ENCODE data around the gene PPARA. TPM values are rescaled to one million over a fixed set of nuclear protein-coding genes. Genes with fewer than 3 reads are reported as not detected.

PPARA gene
- total and polyA plus RNA-seq, 2 donors (not counting 3 experiments of a cell fraction or from before 2014, with no cell fraction given), result 3.1 to 10.7 TPM

GRCh38 chr22:46136486-46137217 lies 13.7 kb upstream of the PPARA start:
- no TSS peak for BruUV-seq (replicated peaks)
- H2AFZ ChIP-seq (ENCODE audit: low read depth, low read length), result no peak overlapping the region
- H3K27me3 ChIP-seq (ENCODE audit: control insufficient read depth in 2 of 2, insufficient read depth in 2 of 2, low read length in 2 of 2), result no peaks in the 10 kb centered on the region
- no peak overlapping the region for H3K4me3 ChIP-seq (replicated peaks in 1 of 3; ENCODE audit: insufficient read depth in 1 of 3, low read depth in 1 of 3, low read length in 3 of 3)
- H3K27ac ChIP-seq (ENCODE audit: insufficient read depth, low read depth, low read length), result no peak overlapping the region
- H3K79me2 ChIP-seq (ENCODE audit: control insufficient read depth, insufficient read depth, low read length), result no peaks in the 10 kb centered on the region
- intact Hi-C loops (cut with micrococcal nuclease), result no loop called here
- no peaks in the 10 kb centered on the region for H3K36me3 ChIP-seq (ENCODE audit: control insufficient read depth in 2 of 2, extremely low read depth in 1 of 2, insufficient read depth in 2 of 2, low read length in 2 of 2)
- H3K9ac ChIP-seq (replicated peaks; ENCODE audit: extremely low read depth, insufficient read depth, low read length), result no peak overlapping the region
- no peaks in the 10 kb centered on the region for H4K20me1 ChIP-seq (replicated peaks; ENCODE audit: control insufficient read depth, extremely low read depth, insufficient read depth, low read length)
- TF ChIP-seq POLR2AphosphoS5 (IDR thresholded peaks at IDR 0.05; ENCODE audit: insufficient read depth, low read depth, low read length) (no peak), MAX (IDR thresholded peaks at IDR 0.05; ENCODE audit: insufficient read depth, insufficient read length) (no peak), MYC (IDR thresholded peaks at IDR 0.05; ENCODE audit: low read depth, low read length) (no peak), GATA2 (IDR thresholded peaks at IDR 0.05; ENCODE audit: insufficient read depth, insufficient read length, low read depth, low read length) (no peak), JUN (IDR thresholded peaks at IDR 0.05; ENCODE audit: borderline replicate concordance, insufficient read depth, insufficient read length, low read depth) (no peak), FOS (IDR thresholded peaks at IDR 0.05; ENCODE audit: borderline replicate concordance, insufficient read depth, low read length) (no peak), POLR2A (IDR thresholded peaks at IDR 0.05; ENCODE audit: low read depth, low read length) (no peak), CTCF (IDR thresholded peaks at IDR 0.05; ENCODE audit: extremely low read depth in 1 of 2, insufficient read depth in 1 of 2, low read depth in 1 of 2, low read length in 2 of 2) (no peak), EZH2 (IDR thresholded peaks at IDR 0.05; ENCODE audit: borderline replicate concordance, low read depth, low read length, severe bottlenecking) (no peak)
- DNase-seq (ENCODE audit: low read depth, low spot score) (no peak), FAIRE-seq (no peak)
- no peaks in the 10 kb centered on the region for H3K4me1 ChIP-seq (ENCODE audit: control insufficient read depth, extremely low read depth, insufficient read depth, low read length)
- ChIA-PET CTCF (no interaction called here), POLR2A (no interaction called here)
- dilution Hi-C loops (cut with MboI; ENCODE audit: extremely low pct_ligation_motif_present, low sequenced_read_pairs), result no loop called here
- H3K9me1 ChIP-seq (replicated peaks; ENCODE audit: control insufficient read depth, extremely low read depth, insufficient read depth, low read length), result no peaks in the 10 kb centered on the region
- no peaks in the 10 kb centered on the region for H3K9me3 ChIP-seq (replicated peaks; ENCODE audit: control insufficient read depth, insufficient read depth, low read length)
- no peak overlapping the region for H3K4me2 ChIP-seq (ENCODE audit: insufficient read depth, low read length)
